ENCODE data around the gene RAB27A.
"Not testable (repeated sequence)": the region's sequence is repeated elsewhere in the genome, so short reads cannot be mapped to it uniquely, and the experiment has no call there.

Gene RAB27A

DNA sequence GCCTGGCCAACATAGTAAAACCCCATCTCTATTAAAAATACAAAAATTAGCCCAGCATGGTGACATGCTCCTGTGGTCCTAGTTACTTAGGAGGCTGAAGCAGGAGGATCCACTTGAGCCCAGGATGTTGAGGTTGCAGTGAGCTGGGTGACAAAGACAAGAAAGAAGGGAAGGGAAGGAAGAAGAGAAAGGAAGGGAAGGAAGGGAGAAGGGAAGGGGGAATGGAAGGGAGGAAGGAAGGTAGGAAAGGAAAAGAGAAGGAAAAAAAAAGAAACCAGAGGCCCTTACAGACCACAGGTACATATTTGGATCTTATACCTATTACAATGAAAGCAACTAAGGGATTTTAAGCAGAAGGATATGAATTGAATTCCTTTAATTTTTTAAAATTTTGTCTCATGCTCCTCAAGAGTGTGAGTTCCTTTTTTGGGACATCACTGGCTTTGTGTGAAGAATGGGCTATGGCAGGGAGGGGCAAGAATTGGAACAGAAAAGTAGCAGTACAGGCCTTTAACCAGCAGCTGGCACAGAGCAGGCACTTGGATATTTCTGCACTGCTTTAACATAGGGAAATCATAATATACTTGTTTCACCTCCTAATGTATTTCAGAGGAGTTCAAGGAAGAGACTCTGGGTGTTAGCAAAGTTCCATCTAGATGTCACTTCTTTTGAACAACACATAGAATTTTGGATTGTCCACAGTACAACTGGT is 7.9 kb downstream of the RAB27A start:
- DNase-seq (ENCODE audit: low spot score) = no peak

DNA sequence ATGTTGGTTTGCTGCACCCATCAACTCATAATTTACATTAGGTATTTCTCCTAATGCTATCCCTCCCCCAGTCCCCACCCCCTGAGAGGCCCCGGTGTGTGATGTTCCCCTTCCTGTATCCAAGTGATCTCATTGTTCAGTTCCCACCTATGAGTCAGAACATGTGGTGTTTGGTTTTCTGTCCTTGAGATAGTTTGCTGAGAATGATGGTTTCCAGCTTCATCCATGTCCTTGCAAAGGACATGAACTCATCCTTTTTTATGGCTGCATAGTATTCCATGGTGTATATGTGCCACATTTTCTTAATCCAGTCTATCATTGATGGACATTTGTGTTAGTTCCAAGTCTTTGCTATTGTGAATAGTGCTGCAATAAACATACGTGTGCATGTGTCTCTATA is 9.0 kb downstream of the RAB27A start:
- not testable (repeated sequence) for DNase-seq (ENCODE audit: low spot score)

DNA sequence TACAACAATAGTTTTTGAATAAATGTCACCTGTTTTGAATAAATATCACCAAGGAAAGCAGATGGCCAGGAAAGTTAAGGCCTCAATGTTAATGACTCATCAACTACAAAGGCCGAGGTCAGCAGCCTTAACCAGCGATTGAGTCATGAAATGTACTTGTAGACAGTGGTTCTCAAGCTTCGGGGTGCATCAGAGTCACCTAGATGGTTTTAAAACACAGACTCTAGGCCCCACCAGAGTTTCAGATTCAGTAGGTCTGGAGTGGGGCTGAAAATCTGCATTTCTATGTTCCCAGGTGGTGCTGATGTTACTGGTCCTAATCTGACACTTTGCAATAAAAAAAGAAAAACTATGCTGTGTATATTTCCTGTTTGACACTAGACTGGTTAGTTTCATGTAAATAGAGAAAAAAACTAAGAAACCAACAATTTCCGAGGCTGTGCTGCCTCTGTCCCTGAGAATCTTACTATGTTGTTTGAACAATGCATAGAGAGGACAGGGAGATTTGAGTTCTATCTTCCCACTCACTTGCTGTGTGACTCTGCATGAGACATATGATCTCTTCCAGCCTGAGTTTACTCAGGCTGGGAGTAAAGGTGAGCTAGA is 9.8 kb downstream of the RAB27A start:
- DNase-seq (ENCODE audit: low spot score) = no peak

DNA sequence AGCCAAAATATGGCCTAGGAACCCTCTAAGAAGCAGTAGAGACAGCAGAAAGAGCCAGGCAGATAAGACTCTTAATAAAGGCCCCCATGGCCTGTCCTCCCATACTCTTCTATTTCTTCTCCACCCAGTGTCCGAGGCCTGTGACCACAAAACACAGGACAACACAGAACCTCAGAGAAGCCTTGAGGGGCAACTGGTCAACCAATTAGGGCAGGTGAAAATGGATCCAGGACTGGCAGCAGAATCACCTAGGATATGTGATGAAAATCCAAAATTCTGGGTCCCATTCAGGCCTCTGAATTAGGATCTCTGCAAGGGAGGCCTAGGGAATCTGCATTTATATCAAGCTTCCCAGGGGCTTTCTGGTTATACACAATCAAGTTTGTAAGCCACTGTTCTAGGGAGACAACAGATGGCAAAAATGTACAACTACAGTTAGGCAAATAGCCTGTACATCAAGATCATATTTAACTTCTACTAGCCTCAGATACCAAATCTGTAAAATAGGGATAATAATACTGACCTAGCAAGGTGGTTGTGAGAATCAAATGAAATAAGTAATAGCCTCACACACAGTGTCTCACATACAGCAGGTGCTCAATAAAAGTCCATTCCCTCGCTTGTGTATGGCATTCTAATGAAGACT is 10.4 kb downstream of the RAB27A start:
- DNase-seq (ENCODE audit: low spot score) = no peak

- DNase-seq (ENCODE audit: low spot score) = no peak
These were observed 11.9 kb downstream of the RAB27A start for GRCh38 chr15:55277715-55278114.

GRCh38 chr15:55277116-55277564 is 12.5 kb downstream of the RAB27A start:
- no peak for DNase-seq (ENCODE audit: low spot score)

- DNase-seq (ENCODE audit: low spot score) = no peak
These were observed 13.3 kb downstream of the RAB27A start for GRCh38 chr15:55276324-55276723.

GRCh38 chr15:55270291-55270690 is 19.3 kb downstream of the RAB27A start:
- no peak for DNase-seq (ENCODE audit: low spot score)

DNA sequence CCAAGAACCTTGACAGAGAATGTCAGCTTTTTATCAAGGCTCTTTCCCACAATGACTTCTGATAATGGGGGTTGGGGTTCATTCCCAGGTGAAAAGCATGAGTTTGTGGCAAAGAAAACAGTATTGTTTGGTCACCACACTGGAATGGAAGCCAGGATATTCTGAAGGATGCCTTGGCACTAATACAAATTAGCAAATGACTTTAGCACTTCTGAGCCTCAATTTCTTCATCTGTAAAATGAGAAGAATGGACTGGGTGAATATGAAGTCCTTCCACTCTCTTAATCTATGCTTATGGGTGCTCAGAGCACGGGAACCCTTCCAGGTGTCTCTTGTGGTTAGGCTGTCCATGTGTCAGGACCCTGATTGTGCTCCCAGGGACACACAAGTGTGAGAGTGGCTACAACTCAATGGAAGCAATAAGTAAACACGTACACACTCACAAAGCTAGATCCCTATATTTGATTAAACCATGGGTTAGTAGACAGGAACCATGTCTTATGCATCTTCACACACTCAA is 21.4 kb downstream of the RAB27A start:
- DNase-seq (ENCODE audit: low spot score) = no peak

DNA sequence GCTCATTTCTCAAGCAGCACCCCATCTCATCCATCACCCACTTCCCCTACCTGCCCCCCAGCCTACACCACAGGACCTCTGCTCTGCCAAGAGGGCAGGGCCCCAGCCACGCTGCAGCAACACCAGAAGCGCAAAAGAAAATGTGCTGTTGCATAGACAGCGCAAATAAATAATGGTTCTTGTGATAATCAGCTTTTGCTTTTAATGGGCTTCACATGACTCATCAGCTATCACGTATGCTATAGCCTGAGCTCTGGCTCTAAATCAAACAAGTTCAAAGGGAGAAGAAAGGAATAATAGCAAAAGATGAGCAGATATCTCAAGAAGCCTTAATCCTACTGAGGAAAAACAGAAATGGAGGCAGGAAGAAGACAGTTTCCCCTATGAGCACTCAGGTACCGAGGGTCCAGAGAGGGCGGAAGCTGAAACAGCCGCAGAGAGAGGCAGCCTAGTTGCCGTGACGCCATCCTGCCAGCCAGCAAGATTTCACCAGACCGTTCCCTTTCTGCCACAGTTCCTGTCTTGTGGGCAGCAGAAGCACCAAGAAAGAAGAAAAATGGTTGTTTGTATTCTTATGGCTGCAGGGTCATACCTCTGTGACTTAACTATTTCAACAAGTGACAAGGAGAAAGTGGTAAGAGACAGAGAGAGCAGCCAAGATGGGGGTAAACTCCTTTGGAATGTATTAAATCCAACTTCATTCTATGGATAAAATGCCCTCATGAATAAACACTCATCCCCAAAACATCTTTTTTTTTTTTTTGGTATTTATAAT is 22.0 kb downstream of the RAB27A start:
- no peak for DNase-seq (ENCODE audit: low spot score)

DNA sequence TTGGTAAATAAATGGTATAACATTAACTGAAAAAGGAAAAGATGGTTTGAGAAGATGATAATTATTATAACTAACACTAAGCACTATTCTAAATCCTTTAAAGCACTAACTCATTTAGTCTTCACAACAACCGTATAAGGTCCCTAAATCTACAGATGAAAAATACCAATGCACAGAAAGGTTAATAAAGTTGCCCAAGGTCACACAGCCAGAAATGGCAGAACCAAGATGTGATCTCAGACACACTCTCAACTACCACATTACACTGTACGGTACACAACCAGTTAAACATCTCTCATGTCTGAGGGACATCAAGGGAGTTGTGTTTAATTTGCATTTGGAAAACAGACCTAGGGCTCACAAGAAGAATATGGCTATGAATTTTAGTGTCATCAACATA is 23.1 kb downstream of the RAB27A start:
- no peak for DNase-seq (ENCODE audit: low spot score)

GRCh38 chr15:55260562-55261131 is 29.0 kb downstream of the RAB27A start:
- no peak for DNase-seq (ENCODE audit: low spot score)

DNA sequence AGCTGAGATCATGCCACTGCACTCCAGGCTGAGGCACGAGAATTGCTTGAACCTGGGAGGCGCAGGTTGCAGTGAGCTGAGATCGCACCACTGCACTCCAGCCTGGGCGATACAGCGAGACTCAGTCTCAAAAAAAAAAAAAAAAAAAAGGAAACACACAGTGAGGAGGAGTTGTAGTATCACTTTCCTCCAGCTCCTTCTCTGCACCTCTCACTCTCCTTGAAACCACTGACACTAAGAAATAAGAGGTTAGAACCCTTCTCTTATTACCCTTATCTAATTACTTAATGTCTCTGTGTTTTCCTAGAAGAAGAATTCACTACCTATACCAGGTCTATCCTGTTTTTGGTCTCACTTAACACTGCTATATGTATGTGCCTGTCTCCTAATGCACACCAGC is 31.7 kb downstream of the RAB27A start:
- DNase-seq (ENCODE audit: low spot score) = no peak

GRCh38 chr15:55257012-55257670 is 32.5 kb downstream of the RAB27A start:
- no peak for DNase-seq (ENCODE audit: low spot score)

- no peak for DNase-seq (ENCODE audit: low spot score)
These were observed 33.2 kb downstream of the RAB27A start for GRCh38 chr15:55256281-55257011.

DNA sequence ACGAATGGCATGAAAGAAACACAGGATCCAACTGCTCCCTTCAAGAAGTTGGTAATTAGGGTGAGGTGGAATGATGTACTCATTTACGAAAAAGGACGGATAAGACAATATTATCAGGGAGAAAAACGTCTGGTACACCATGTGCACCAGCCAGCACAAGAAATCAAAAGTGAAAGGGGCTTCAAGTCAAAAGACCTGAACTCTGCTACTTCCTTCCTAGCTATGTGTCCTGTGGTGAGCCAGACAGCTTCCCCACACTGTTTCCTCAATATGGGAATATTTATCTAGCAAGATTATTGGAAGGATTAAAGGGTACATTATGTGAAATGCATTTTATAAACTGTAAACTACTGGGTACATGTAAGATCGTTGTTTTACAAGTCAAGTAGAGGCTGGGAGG is 33.9 kb downstream of the RAB27A start:
- DNase-seq (ENCODE audit: low spot score) = no peak

GRCh38 chr15:55254916-55255679 is 34.5 kb downstream of the RAB27A start:
- no peak for DNase-seq (ENCODE audit: low spot score)

DNA sequence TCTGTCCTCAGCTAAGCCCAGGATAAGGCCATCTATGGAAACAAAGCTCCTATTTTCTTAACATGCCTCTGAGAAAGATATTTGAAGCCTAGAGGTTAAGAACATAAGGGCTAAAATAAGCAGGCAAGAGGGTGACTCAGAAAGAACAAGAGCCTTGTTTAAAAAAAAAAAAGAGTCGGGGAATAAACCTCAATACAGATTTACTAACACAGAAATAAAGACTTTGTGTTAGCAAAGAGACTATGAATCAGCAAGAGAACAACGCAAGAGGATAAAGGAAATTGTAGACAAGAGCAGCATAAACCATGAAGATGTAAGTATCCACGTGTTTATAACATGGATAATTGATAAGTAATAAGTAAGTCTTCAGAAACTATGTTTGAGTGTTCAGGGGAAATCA is 36.0 kb downstream of the RAB27A start:
- DNase-seq (ENCODE audit: low spot score) = no peak

DNA sequence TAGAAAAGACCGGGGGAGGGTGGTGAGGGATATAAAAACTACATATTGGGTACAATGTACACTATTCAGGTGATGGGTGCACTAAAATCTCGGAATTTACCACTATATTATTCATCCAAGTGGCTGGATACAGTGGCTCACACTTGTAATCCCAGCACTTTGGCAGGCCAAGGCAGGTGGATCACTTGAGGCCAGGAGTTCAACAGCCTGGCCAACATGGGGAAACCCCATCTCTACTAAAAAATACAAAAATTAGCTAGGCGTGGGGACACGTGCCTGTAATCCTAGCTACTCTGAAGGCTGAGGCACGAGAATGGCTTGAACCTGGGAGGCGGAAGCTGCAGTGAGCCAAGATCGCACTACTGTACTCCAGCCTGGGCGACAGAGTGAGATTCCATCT is 37.4 kb downstream of the RAB27A start:
- DNase-seq (ENCODE audit: low spot score) = not testable (repeated sequence)

DNA sequence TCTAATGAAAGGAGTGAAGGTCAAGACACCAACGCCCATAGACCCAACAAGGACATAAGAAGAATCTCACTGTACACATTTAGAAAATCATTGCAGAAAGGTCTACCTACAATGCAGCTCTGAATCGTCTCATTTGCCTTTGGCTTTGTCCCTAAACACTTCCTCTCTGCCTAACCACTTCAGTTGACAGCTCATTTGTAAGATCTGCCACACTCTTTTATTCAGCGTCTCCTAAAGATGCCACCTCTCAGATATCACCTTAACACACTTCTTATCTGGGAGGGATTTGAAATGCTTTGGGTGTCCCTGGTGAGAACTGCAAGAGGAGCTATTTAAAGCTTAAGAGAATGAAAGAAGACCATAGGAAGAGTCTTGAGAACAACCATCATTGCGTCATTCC is 38.7 kb downstream of the RAB27A start:
- DNase-seq (ENCODE audit: low spot score) = no peak
